Heart right ventricle (tissue), 16 donors: ENCODE data around the gene OR51A7. TPM values are rescaled to one million over a fixed set of nuclear protein-coding genes. Genes with fewer than 3 reads are reported as not detected.

Source experiments
- ATAC-seq, 8 donors: fragments of 200-7000 bp; cut with Tn5 transposase; one replicate each; pipeline ENCODE4 v1.9.1; 2020; ENCODE audit warnings: mild to moderate bottlenecking in 8 of 8, moderate library complexity in 8 of 8, moderate number of reproducible peaks in 1 of 8
- DNase-seq, 2 donors: peaks; one replicate each; pipeline ENCODE4 v3.0.0-alpha.2; 2020
- H3K27ac ChIP-seq, 10 donors: fragments of 200-600 bp; sonication (generic) in 2 of 10; one replicate each; pipeline versions ENCODE4 v1.5.0 to v1.8.0; 2020 to 2022; ENCODE audit warnings: mild to moderate bottlenecking in 3 of 10
- H3K27me3 ChIP-seq, 7 donors: fragments of 200-600 bp; one replicate each; pipeline ENCODE4 v1.8.0; 2021 to 2022; ENCODE audit warnings: mild to moderate bottlenecking in 2 of 7
- H3K36me3 ChIP-seq, 9 donors: fragments of 200-600 bp; sonication (generic) in 1 of 9; one replicate each; pipeline versions ENCODE4 v1.5.0 to v1.8.0; 2020 to 2022; ENCODE audit warnings: mild to moderate bottlenecking in 2 of 9
- H3K4me1 ChIP-seq, 9 donors: fragments of 200-600 bp; sonication (generic) in 1 of 9; one replicate each; pipeline versions ENCODE4 v1.5.0 to v1.8.0; 2020 to 2022; ENCODE audit warnings: mild to moderate bottlenecking in 4 of 9
- H3K4me3 ChIP-seq, 10 donors: fragments of 200-600 bp; sonication (generic) in 2 of 10; one replicate each; pipeline versions ENCODE4 v1.5.0 to v1.8.0; 2020 to 2022; ENCODE audit warnings: mild to moderate bottlenecking in 7 of 10, moderate library complexity in 2 of 10
- H3K9me3 ChIP-seq, 11 donors: fragments of 200-600 bp in 10 of 11; sonication (generic) in 2 of 11; one replicate each; pipeline versions ENCODE4 v1.5.0 to v1.8.0; 2013 to 2022; ENCODE audit warnings: mild to moderate bottlenecking in 2 of 11, control low read depth in 1 of 11, moderate library complexity in 1 of 11
- WGBS, 2 donors: extraction: QIAGEN DNeasy Blood & Tissue Kit; methylation state at CpG; one replicate each; pipeline ENCODE4 v1.1.7; 2013; ENCODE audit warnings: inconsistent platforms in 1 of 2; 5-methylcytosine and 5-hydroxymethylcytosine counted together
- intact Hi-C, 10 donors: fragments of 100-400 bp; cut with DNase I; formaldehyde crosslinking; loops; one replicate each; pipeline versions ENCODE4 v1.11.1 to v1.14.2; 2022
- polyA plus RNA-seq, 2 donors: library from polyadenylated mRNA; stranded (reverse); fragments of 200-250 nt; gene quantifications; one replicate each; pipeline ENCODE4 v1.2.3, GENCODE V29; 2013
- total RNA-seq, 10 donors: library from RNA; stranded (reverse); fragmentation: NEBNext Ultra II Directional in 3 of 10; extraction: Animal tissue kit (Norgen Biotek cat#: 25700) in 3 of 10; gene quantifications; one replicate each; pipeline versions ENCODE4 v1.2.1 to v1.2.4, GENCODE V29; 2021 to 2023
- TF ChIP-seq, protein P1 (sequence below), 9 donors: fragments of 200-600 bp; sonication (generic) in 2 of 9; IDR thresholded peaks; one replicate each; pipeline versions ENCODE4 v1.5.0 to v1.8.0; 2021 to 2022; ENCODE audit warnings: antibody characterized with exemption in 9 of 9, mild to moderate bottlenecking in 5 of 9, moderate library complexity in 1 of 9
- donor health status: Arrhythmogenic right ventricular cardiomyopathy.
- donor health status: ischemic (EF 13 %, LVEDD 7.1; RV severe dilation, severe dysfunction).
- donor health status: healthy with polysubstance abuse.
- donor health status: DM: no; HTN: yes; CAD: no.
- donor health status: DM: no; HTN: no; CAD: no.
- donor health status: ischemic (EF 25% LVEDD 6.9; RV normal size, moderate dysfunction).
- donor health status: ischemic (EF 25% LVEDD 5.7; RV mildly dilated, moderate dysfunction).
- donor health status: healthy.
- donor health status: DM: yes; HTN: yes; CAD: no.
- donor health status: Ischemic cardiomyopathy.
- donor health status: ischemic (EF 35%, LVEDD 5.7; RV mildly dilated, moderate dysfunction).
- donor health status: nonischemic (EF 11% LVEDD 7.7; RV severe dilation, severe dysfunction).
- donor health status: DM: yes; HTN: yes; CAD: no.
- donor health status: PGD.
- donor health status: ischemic (EF 29% LVEDD 5.4; RV normal size, mild dysfunction).
- donor health status: nonischemic (EF 23%, LVEDD 6.1; RV moderate dilation, normal function).

OR51A7 gene
- total and polyA plus RNA-seq, 12 donors, result not detected

DNA sequence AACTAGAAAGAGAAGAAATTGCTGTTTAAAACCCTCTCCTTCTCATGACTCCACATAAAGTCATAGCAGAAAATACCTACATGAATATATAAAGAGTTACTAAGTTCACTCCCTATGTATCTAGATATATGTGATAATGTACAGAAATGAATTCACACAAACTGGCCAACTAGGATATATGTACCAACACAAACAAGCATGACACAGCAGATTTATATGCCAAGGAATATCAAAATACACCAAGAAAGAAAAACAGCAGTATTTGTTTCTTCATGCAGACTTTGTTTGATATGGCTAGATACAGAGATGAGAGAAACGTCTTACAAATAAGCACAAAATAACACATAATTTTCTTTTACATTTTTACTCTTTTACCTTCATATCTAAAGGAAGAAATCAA lies 18.7 kb downstream of the OR51A7 start:
- ATAC-seq, result no peak
- H3K9me3 ChIP-seq, result no peaks in the 10 kb centered on the region
- WGBS, 2 donors, result 66 to 74% methylated on average over 1 of the region's 1 CpG
- no peak for DNase-seq
- no peaks in the 10 kb centered on the region for H3K4me1 ChIP-seq
- TF ChIP-seq, protein P1, sequence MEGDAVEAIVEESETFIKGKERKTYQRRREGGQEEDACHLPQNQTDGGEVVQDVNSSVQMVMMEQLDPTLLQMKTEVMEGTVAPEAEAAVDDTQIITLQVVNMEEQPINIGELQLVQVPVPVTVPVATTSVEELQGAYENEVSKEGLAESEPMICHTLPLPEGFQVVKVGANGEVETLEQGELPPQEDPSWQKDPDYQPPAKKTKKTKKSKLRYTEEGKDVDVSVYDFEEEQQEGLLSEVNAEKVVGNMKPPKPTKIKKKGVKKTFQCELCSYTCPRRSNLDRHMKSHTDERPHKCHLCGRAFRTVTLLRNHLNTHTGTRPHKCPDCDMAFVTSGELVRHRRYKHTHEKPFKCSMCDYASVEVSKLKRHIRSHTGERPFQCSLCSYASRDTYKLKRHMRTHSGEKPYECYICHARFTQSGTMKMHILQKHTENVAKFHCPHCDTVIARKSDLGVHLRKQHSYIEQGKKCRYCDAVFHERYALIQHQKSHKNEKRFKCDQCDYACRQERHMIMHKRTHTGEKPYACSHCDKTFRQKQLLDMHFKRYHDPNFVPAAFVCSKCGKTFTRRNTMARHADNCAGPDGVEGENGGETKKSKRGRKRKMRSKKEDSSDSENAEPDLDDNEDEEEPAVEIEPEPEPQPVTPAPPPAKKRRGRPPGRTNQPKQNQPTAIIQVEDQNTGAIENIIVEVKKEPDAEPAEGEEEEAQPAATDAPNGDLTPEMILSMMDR (IDR thresholded peaks at IDR 0.05), result no peak
- no peak overlapping the region for H3K4me3 ChIP-seq
- H3K36me3 ChIP-seq, result no peaks in the 10 kb centered on the region
- intact Hi-C loops, result no loop called here
- no peak overlapping the region for H3K27ac ChIP-seq
- no peaks in the 10 kb centered on the region for H3K27me3 ChIP-seq

DNA sequence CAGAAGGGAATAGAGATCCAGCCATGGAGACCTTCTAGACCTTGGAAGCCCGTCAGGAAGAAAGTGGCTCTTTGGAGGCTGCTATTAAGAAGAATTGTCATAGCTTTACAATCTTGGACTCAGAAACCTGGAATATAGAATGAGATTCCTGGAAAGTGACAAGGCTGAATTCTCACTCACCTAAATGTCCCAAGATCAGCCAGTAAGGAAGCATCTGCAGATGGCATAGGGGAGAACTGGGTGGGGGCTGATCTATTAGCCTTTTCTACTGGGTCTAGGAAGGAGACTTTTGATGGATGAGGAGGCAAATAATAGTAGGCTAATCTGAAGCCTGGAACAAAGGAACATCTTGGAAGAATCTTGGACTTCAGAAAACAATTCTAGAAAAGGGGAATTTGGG lies 20.7 kb downstream of the OR51A7 start, which contains the start of gene OR51G1:
TSS of gene OR51G1 (minus strand) at position 101 of the 400 bp plus-strand sequence. CDS start at position 101, 0 bp downstream.
- Histone ChIP-seq H3K27ac (no peak within 1 kb of the TSS), H3K36me3 (no peaks in the 10 kb centered on the region), H3K4me3 (no peak within 1 kb of the TSS), H3K27me3 (no peaks in the 10 kb centered on the region), H3K9me3 (no peaks in the 10 kb centered on the region), H3K4me1 (no peaks in the 10 kb centered on the region)
- intact Hi-C loops, result no loop called here
- DNase-seq (no peak), ATAC-seq (no peak)
- TF ChIP-seq, protein P1 (IDR thresholded peaks at IDR 0.05), result no peak
- 70 to 73% methylated on average over 1 of the region's 1 CpG for WGBS, 2 donors

DNA sequence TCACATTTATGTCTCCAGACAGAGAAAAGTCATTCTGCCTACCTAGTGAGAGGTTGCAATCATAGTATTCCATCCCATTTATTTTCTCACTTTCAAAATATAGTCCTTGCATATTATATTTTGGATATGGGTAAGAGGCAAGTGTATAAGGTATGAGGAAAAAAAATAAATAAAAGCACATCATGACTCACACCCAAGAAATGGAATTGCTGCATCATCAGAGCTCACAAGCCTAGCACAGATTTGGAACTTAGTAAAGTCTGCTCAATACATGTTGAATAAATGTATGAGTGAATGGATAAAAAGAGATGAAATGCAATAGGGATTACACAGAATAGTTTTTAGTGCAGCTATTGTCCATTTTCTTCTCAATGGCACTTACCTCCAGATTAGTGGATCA lies 23.0 kb downstream of the OR51A7 start:
- ATAC-seq, result no peak
- no peak overlapping the region for H3K27ac ChIP-seq
- no peak overlapping the region for H3K4me3 ChIP-seq
- DNase-seq, result no peak
- no peaks in the 10 kb centered on the region for H3K4me1 ChIP-seq
- intact Hi-C loops, result no loop called here
- no peaks in the 10 kb centered on the region for H3K36me3 ChIP-seq
- H3K27me3 ChIP-seq, result no peaks in the 10 kb centered on the region
- no peaks in the 10 kb centered on the region for H3K9me3 ChIP-seq
- TF ChIP-seq, protein P1 (IDR thresholded peaks at IDR 0.05), result no peak

DNA sequence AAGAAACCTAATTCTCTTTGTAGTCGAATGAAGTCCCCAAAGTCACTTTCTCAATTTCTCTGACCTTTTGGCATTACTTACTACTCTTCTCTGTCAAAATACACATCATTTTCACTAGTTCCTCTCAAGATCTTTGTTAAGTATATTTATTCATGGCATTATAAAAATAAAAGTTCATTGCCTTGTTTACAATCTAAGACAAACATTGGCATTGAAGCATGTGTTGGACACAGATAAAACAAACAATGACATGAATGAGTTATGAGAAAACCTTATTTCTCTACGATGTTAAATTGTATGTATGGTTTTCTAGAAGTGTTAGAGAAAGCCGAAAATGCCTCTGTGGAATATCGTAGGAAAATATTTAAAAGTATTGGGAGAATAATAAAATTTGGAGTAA lies 29.2 kb downstream of the OR51A7 start:
- no peak for ATAC-seq
- H3K4me1 ChIP-seq, result no peaks in the 10 kb centered on the region
- no peak overlapping the region for H3K4me3 ChIP-seq
- no peak for DNase-seq
- no peak overlapping the region for H3K27ac ChIP-seq
- WGBS, 2 donors, result 84 to 88% methylated on average over 4 of the region's 4 CpGs
- TF ChIP-seq, protein P1 (IDR thresholded peaks at IDR 0.05), result no peak
- intact Hi-C loops, result no loop called here
- H3K27me3 ChIP-seq, result no peaks in the 10 kb centered on the region
- H3K36me3 ChIP-seq, result no peaks in the 10 kb centered on the region
- H3K9me3 ChIP-seq, result peaks cover 0 to 4% (median 0%) of the 10 kb centered on the region in 11 donors
